ENCODE results near the gene BOLL. TPM values are rescaled to one million over a fixed set of nuclear protein-coding genes. Genes with fewer than 3 reads are reported as not detected.
"Not testable (repeated sequence)": the region's sequence is repeated elsewhere in the genome, so short reads cannot be mapped to it uniquely, and the experiment has no call there.

The BOLL gene
- total and polyA plus RNA-seq, 12 donors = not detected

GRCh38 chr2:197700960-197701359 is 84.2 kb downstream of the BOLL start:
- DNase-seq = no peak
- 81 to 90% (median 84%) methylated on average over 3 of the region's 3 CpGs for WGBS, 4 donors

DNA sequence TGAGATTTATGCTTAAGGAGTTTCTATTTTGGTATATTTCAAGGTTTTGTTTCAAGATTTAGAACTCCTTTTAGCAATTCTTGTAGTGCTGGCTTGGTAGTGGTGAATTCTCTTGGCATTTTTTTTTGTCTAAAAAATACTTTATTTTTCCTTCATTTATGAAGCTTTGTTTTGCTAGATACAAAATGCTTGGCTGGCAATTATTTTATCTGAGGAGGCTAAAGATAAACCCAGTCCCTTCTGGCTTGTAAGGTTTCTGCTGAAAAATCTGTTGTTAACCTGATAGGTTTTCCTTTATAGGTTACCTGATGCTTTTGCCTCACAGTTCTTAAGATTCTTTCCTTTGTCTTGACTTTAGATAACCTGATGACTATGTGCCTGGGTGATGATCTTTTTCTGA is 85.4 kb downstream of the BOLL start:
- H3K27ac ChIP-seq; H3K4me1 ChIP-seq (replicated peaks in 1 of 2); intact Hi-C loops (cut with DNase I); H3K27me3 ChIP-seq; H3K9me3 ChIP-seq (replicated peaks in 1 of 3); DNase-seq; H3K36me3 ChIP-seq (replicated peaks in 1 of 2); H3K4me3 ChIP-seq: not testable (repeated sequence)

More at GRCh38 chr2:197700960-197701359, 84.2 kb downstream of the BOLL start:
- intact Hi-C loops (cut with DNase I) = no loop called here
- no peak for TF ChIP-seq CTCF (IDR thresholded peaks at IDR 0.05)
- TF ChIP-seq POLR2A (IDR thresholded peaks at IDR 0.05) = no peak
- Histone ChIP-seq H3K9me3 (replicated peaks in 1 of 3) (no peaks in the 10 kb centered on the region), H3K4me1 (replicated peaks in 1 of 2) (peaks cover under 1 to 5% of the 10 kb centered on the region in 2 donors), H3K27me3 (no peaks in the 10 kb centered on the region), H3K27ac (no peak overlapping the region), H3K4me3 (no peak overlapping the region), H3K36me3 (replicated peaks in 1 of 2) (no peaks in the 10 kb centered on the region)

DNA sequence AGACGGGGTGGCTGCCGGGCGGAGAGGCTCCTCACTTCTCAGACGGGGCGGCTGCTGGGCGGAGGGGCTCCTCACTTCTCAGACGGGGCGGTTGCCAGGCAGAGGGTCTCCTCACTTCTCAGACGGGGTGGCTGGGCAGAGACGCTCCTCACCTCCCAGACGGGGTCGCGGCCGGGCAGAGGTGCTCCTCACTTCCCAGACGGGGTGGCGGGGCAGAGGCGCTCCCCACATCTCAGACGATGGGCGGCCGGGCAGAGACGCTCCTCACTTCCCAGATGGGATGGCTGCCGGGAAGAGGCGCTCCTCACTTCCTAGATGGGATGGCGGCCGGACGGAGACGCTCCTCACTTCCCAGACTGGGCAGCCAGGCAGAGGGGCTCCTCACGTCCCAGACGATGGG is 88.5 kb downstream of the BOLL start:
- H3K36me3 ChIP-seq (replicated peaks in 1 of 2); DNase-seq; intact Hi-C loops (cut with DNase I); H3K9me3 ChIP-seq (replicated peaks in 1 of 3); H3K4me1 ChIP-seq (replicated peaks in 1 of 2); H3K27me3 ChIP-seq; H3K27ac ChIP-seq; H3K4me3 ChIP-seq: not testable (repeated sequence)
- WGBS, 4 donors = 91 to 93% (median 92%) methylated on average over 4 to 19 of the region's 29 CpGs; no CpG with 5 or more reads in 1 of the 4 donors

- H3K9me3 ChIP-seq (replicated peaks in 1 of 3); H3K36me3 ChIP-seq (replicated peaks in 1 of 2); H3K4me1 ChIP-seq (replicated peaks in 1 of 2); H3K4me3 ChIP-seq; intact Hi-C loops (cut with DNase I); DNase-seq; H3K27ac ChIP-seq; H3K27me3 ChIP-seq: not testable (repeated sequence)
- WGBS, 4 donors = 87 to 100% (median 95%) methylated on average over 6 to 21 of the region's 30 CpGs
Measured at GRCh38 chr2:197695971-197696370, 89.1 kb downstream of the BOLL start.

DNA sequence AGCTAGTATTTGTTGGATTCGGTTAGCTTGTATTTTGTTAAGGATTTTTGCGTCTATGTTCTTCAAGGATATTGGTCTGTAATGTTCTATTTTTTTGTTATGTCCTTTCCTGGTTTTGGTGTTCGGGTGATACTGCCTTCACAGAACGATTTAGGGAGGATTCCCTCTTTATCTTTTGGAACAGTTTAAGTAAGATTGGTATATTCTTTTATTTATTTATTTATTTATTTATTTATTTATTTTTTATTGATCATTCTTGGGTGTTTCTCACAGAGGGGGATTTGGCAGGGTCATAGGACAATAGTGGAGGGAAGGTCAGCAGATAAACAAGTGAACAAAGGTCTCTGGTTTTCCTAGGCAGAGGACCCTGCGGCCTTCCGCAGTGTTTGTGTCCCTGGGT is 89.9 kb downstream of the BOLL start:
- H3K4me3 ChIP-seq; H3K4me1 ChIP-seq (replicated peaks in 1 of 2); intact Hi-C loops (cut with DNase I); H3K27me3 ChIP-seq; H3K27ac ChIP-seq; H3K36me3 ChIP-seq (replicated peaks in 1 of 2); DNase-seq; H3K9me3 ChIP-seq (replicated peaks in 1 of 3): not testable (repeated sequence)
- WGBS, 4 donors = 89 to 97% (median 91%) methylated on average over 4 of the region's 6 CpGs

DNA sequence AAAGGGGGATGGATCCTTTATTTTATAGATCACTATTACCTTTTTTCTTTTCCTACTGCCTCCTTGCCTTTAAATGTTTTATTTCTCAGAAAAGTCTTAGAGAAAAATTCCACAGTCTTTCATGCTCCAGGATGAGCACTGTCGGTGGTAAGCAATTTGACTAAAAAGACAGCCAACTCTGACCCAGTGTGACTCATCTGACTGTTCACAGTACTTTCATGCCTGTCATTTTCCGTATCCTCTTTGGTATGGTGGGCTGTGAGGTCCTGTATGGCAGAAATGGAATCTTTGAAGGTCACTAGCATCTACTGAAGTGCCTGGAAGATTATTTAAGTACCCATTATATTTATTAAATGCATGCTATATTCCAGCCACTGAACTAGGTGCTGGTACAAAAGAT is 107.6 kb downstream of the BOLL start:
- peaks cover 4 to 14% of the 10 kb centered on the region in 2 donors for H3K4me1 ChIP-seq (replicated peaks in 1 of 2)
- WGBS, 4 donors = 35 to 49% (median 39%) methylated on average over 2 of the region's 2 CpGs
- H3K27ac ChIP-seq = no peak overlapping the region

More for the DNA sequence above, 107.6 kb downstream of the BOLL start:
- H3K36me3 ChIP-seq (replicated peaks in 1 of 2) = no peaks in the 10 kb centered on the region
- H3K4me3 ChIP-seq = no peak overlapping the region
- DNase-seq = peak in 1 of 7 donors; percentile 21
- intact Hi-C loops (cut with DNase I) = no loop called here
- H3K9me3 ChIP-seq (replicated peaks in 1 of 3) = no peaks in the 10 kb centered on the region
- no peak for TF ChIP-seq POLR2A (IDR thresholded peaks at IDR 0.05)
- TF ChIP-seq CTCF (IDR thresholded peaks at IDR 0.05) = no peak
- H3K27me3 ChIP-seq = no peaks in the 10 kb centered on the region
